Tibial artery (tissue), 4 donors: ENCODE measurements around the gene TMEM229B.

Experiments used
- DNase-seq, 2 donors: peaks; one replicate each; pipeline ENCODE4 v3.0.0-alpha.2; 2019
- H3K27ac ChIP-seq, 2 donors: fragments of 200-600 bp; sonication (generic) in 1 of 2; 1 replicate in 1 of 2; 2 replicates in 1 of 2; pipeline ENCODE4 v1.5.1; 2018 to 2019; ENCODE audit warnings: mild to moderate bottlenecking in 1 of 2
- H3K27me3 ChIP-seq, 2 donors: fragments of 200-600 bp; sonication (generic) in 1 of 2; one replicate each; pipeline versions ENCODE4 v1.5.1 to v1.6.0; 2016 to 2019
- H3K36me3 ChIP-seq, 3 donors: fragments of 200-600 bp; sonication (generic) in 2 of 3; one replicate each; pipeline ENCODE4 v1.5.1; 2016 to 2019; ENCODE audit warnings: mild to moderate bottlenecking in 2 of 3
- H3K4me1 ChIP-seq, 4 donors: fragments of 200-600 bp; sonication (generic) in 2 of 4; 1 replicate in 3 of 4; 2 replicates in 1 of 4; pipeline ENCODE4 v1.5.1; 2016 to 2019
- H3K4me3 ChIP-seq, 2 donors: fragments of 200-600 bp; sonication (generic) in 1 of 2; 1 replicate in 1 of 2; 2 replicates in 1 of 2; pipeline ENCODE4 v1.5.1; 2018 to 2019; ENCODE audit warnings: mild to moderate bottlenecking in 2 of 2
- H3K9me3 ChIP-seq, 3 donors: fragments of 200-600 bp; sonication (generic) in 1 of 3; one replicate each; pipeline ENCODE4 v1.5.1; 2016 to 2019
- intact Hi-C: fragments of 100-400 bp; cut with DNase I; formaldehyde crosslinking; loops from one replicate; pipeline ENCODE4 v1.15.0; 2023; ENCODE audit warnings: low total_unique reads
- TF ChIP-seq, protein P1 (sequence below), 2 experiments: fragments of 200-600 bp in 1 of 2; fragments of 450-650 bp in 1 of 2; IDR thresholded peaks; one replicate each; pipeline ENCODE4 v1.5.1; 2017 to 2019; ENCODE audit warnings: antibody characterized with exemption in 2 of 2, mild to moderate bottlenecking in 1 of 2, moderate library complexity in 1 of 2

TMEM229B gene

DNA sequence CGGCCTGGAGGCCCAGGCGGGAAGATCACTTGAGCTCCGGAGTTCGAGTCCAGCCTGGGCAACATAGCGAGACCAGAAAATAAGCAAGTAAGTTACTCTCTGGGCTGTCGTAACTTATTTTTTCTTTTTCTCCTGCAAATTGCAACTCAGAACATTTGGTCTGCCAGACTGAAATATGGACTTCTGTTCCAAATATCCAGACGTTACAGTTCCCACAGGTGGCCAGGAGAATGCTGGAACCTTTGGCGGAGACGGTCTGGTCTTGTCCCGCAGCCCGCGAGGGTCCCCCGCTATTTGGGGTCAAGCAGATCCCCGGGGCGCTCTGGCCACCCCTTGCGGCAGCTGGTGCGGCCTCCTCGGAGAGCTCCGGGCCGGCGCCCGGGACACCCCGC is 44.1 kb upstream of the TMEM229B start:
- Histone ChIP-seq H3K4me1 (peaks cover 0 to 16% (median 8%) of the 10 kb centered on the region in 4 donors), H3K36me3 (no peaks in the 10 kb centered on the region), H3K4me3 (peak overlapping the region; percentile 59 to 66), H3K9me3 (no peaks in the 10 kb centered on the region), H3K27me3 (peaks cover 0 to 6% of the 10 kb centered on the region in 2 donors), H3K27ac (peak overlapping the region; percentile 3 to 43)
- no peak for DNase-seq
- TF ChIP-seq, protein P1, sequence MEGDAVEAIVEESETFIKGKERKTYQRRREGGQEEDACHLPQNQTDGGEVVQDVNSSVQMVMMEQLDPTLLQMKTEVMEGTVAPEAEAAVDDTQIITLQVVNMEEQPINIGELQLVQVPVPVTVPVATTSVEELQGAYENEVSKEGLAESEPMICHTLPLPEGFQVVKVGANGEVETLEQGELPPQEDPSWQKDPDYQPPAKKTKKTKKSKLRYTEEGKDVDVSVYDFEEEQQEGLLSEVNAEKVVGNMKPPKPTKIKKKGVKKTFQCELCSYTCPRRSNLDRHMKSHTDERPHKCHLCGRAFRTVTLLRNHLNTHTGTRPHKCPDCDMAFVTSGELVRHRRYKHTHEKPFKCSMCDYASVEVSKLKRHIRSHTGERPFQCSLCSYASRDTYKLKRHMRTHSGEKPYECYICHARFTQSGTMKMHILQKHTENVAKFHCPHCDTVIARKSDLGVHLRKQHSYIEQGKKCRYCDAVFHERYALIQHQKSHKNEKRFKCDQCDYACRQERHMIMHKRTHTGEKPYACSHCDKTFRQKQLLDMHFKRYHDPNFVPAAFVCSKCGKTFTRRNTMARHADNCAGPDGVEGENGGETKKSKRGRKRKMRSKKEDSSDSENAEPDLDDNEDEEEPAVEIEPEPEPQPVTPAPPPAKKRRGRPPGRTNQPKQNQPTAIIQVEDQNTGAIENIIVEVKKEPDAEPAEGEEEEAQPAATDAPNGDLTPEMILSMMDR (IDR thresholded peaks at IDR 0.05): no peak
- intact Hi-C loops: no loop called here

DNA sequence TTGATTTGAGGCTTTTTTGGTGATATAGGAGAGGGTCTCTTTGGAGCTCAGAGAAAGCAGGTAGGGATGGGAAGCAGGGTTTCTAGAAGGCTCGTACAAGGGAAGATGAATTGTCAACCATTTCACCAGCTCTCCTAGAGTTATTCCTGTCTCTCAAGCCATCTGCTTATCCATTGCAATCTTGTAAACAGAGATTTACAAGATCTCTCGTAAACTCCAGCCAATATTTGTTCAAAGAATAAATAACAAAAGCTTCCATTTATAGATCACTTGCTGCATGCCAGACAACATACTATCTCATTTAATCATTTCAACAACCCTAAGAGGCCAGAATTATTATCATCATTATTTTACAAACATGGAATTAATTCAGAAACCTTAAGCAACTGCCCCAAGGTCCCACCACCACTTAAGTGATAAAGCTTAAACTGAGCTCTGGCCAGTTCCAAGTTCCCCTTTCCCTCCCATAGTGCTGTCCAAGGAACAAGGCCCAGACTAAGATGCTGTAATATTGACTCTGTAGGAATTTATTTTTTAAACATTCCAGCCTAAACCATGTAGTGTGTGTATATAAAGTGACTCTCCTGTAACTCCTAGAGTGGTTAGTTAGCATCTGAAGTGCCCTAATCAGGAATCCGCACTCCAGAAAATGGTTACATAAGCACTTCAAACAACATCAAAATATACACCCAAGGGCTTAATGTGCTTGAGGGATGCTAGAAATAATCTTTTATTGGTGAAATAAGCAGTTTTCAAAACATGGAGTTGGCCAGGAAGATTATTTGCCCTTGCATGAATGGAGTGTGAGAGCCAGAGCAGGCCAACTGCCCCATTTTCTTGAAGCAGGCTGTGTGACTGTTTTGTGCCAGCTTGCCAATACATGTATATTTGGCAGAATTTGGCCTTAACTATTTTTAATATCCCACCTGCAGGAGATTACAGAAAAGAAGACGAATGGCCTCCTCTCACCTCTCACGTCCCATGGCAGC is 41.7 kb upstream of the TMEM229B start:
- H3K27me3 ChIP-seq: peaks cover 0 to 16% of the 10 kb centered on the region in 2 donors
- no peak overlapping the region for H3K4me3 ChIP-seq
- TF ChIP-seq, protein P1 (IDR thresholded peaks at IDR 0.05): no peak
- H3K27ac ChIP-seq: no peak overlapping the region
- intact Hi-C loops: no loop called here
- no peak for DNase-seq
- peaks cover 0 to 16% (median 8%) of the 10 kb centered on the region in 4 donors for H3K4me1 ChIP-seq
- no peaks in the 10 kb centered on the region for H3K36me3 ChIP-seq
- H3K9me3 ChIP-seq: no peaks in the 10 kb centered on the region

DNA sequence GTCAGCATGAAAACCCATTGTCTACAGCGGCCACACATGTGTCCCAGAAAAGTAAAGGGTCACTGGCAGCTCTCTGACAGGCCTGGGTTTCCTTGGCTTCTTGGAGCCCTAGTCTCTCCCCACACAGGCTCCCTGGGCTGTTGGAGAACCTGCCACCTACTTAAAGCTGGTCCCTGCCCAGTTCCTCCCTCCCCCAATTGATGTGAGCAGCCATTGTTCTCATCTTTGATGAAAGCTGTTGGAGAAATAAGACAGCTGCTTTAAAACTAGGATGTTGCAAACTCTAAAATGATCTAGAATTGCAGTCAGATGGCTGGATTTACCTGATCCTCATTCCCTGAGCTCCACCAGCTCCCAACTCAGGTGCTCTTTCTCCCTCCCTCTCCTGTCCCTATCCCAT is 39.8 kb upstream of the TMEM229B start:
- TF ChIP-seq, protein P1 (IDR thresholded peaks at IDR 0.05): no peak

DNA sequence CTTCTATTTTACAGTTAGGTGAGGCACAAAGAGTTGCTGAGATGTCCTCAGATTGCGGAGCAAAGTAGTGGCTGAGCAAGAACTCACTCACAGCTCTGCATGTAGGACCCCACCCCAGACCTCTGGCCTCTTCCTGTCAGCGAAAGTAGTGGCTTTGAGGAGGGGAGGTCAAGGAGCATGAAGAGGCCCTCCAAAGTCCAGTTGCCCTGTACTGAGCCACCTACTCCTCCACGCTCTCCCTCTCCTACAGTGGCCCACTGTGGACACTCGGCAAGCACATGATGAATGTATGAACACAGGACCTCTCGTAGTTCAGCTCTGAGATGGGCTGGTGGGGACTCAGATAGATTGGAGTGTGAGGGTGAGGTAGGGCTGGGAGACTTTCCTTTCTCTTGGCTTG is 39.2 kb upstream of the TMEM229B start:
- no peak overlapping the region for H3K27ac ChIP-seq
- H3K36me3 ChIP-seq: no peaks in the 10 kb centered on the region
- H3K4me1 ChIP-seq: peaks cover 0 to 6% (median 3%) of the 10 kb centered on the region in 4 donors
- intact Hi-C loops: no loop called here
- no peaks in the 10 kb centered on the region for H3K9me3 ChIP-seq
- H3K4me3 ChIP-seq: no peak overlapping the region
- no peak for DNase-seq
- H3K27me3 ChIP-seq: peaks cover 0 to 34% of the 10 kb centered on the region in 2 donors
- TF ChIP-seq, protein P1 (IDR thresholded peaks at IDR 0.05): no peak

More for the DNA sequence above, 39.8 kb upstream of the TMEM229B start:
- Histone ChIP-seq H3K4me3 (no peak overlapping the region), H3K4me1 (peaks cover 0 to 10% (median 3%) of the 10 kb centered on the region in 4 donors), H3K27me3 (peaks cover 0 to 30% of the 10 kb centered on the region in 2 donors), H3K27ac (no peak overlapping the region), H3K9me3 (no peaks in the 10 kb centered on the region), H3K36me3 (no peaks in the 10 kb centered on the region)
- no peak for DNase-seq
- intact Hi-C loops: no loop called here

DNA sequence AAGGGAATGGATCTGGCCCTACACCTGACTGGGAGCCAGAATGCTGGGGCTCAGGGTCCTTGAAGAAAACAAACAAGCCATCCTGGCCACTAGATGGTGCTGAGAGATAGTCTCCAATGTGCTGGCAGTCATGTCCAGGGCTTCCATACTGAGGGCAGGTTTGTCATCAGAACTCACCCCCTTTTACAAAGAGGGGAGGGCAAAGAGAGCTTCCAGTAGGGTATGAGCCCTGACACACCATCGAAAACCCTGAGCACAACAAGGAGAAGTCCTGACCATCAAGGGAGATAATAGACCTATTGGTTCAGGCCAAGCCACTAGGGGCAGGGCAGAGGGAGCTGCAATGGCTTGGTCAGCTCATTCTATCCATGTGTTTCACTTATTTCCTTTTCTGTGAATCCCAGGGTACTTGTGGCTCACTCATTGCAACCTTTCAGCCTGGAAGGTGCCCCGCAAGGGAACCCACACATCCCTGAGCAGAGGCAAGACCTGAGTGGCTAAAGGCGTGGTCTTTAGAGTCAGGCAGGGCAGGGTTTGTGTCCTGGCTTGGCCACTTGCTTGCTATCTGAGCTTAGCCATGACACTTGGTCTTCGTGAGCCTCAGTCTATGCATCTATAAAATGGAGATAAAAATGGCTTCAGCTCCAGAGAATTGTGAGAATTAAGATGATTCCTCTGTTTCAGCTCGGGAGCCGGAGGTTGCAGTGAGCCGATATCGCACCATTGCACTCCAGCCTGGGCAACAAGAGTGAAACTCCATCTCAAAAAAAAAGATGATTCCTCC is 38.3 kb upstream of the TMEM229B start:
- TF ChIP-seq, protein P1 (IDR thresholded peaks at IDR 0.05): peak; percentile 35 to 39
- Histone ChIP-seq H3K27me3 (peaks cover 0 to 37% of the 10 kb centered on the region in 2 donors), H3K4me3 (no peak overlapping the region), H3K9me3 (no peaks in the 10 kb centered on the region), H3K36me3 (no peaks in the 10 kb centered on the region), H3K27ac (no peak overlapping the region), H3K4me1 (no peaks in the 10 kb centered on the region)
- DNase-seq: no peak
- intact Hi-C loops: no loop called here
